ENCODE measurements around the gene NHLRC4. TPM values are rescaled to one million over a fixed set of nuclear protein-coding genes. Genes with fewer than 3 reads are reported as not detected.

Gene NHLRC4
- total RNA-seq, 1 experiment from 2014 or later: 0.92 TPM

- Mint-ChIP-seq H3K27ac (peak overlapping the region; percentile 66; the same call in 1 of the 2 replicates), H3K4me1 (peaks cover 14% of the 10 kb centered on the region), H3K36me3 (peaks cover 2% of the 10 kb centered on the region), H3K4me3 (peak overlapping the region; percentile 85), H3K27me3 (ENCODE audit: low read depth) (peaks cover 34% of the 10 kb centered on the region), H3K9me3 (no peaks in the 10 kb centered on the region)
- POLR2A ChIA-PET: no interaction called here
- no peak for DNase-seq (ENCODE audit: low spot score)
- ATAC-seq: no peak
- CTCF ChIA-PET: no interaction called here
- TF ChIP-seq TCF7 (CRISPR knock-in tag; IDR thresholded peaks at IDR 0.05; ENCODE audit: low read depth) (no peak), ELF4 (CRISPR knock-in tag; IDR thresholded peaks at IDR 0.05; ENCODE audit: low read depth) (no peak), CREM (CRISPR knock-in tag; IDR thresholded peaks at IDR 0.05) (no peak), E2F4 (CRISPR knock-in tag; IDR thresholded peaks at IDR 0.05; ENCODE audit: borderline replicate concordance, low read depth) (no peak), ARID4B (CRISPR knock-in tag; IDR thresholded peaks at IDR 0.05; ENCODE audit: borderline replicate concordance) (no peak), SOX15 (CRISPR knock-in tag; IDR thresholded peaks at IDR 0.05) (no peak), JUN (CRISPR knock-in tag; IDR thresholded peaks at IDR 0.05) (no peak), AFF4 (CRISPR knock-in tag; IDR thresholded peaks at IDR 0.05; ENCODE audit: borderline replicate concordance) (no peak), ZNF317 (CRISPR knock-in tag; IDR thresholded peaks at IDR 0.05; ENCODE audit: borderline replicate concordance, low read depth) (no peak), NFATC4 (CRISPR knock-in tag; IDR thresholded peaks at IDR 0.05) (no peak), JAZF1 (CRISPR knock-in tag; IDR thresholded peaks at IDR 0.05) (no peak), SMAD4 (CRISPR knock-in tag; IDR thresholded peaks at IDR 0.05) (no peak), TP53 (CRISPR knock-in tag; IDR thresholded peaks at IDR 0.05) (no peak), ZNF532 (CRISPR knock-in tag; IDR thresholded peaks at IDR 0.05; ENCODE audit: borderline replicate concordance) (no peak)
These were observed 24.4 kb downstream of the NHLRC4 start for GRCh38 chr16:591231-591630.

Data from WTC11 (cell line).